ENCODE measurements around the gene S100PBP.
"Not testable (repeated sequence)": the region's sequence is repeated elsewhere in the genome, so short reads cannot be mapped to it uniquely, and the experiment has no call there.

S100PBP gene

GRCh38 chr1:32901823-32902534 is 84.5 kb downstream of the S100PBP start:
- DNase-seq = no peak

GRCh38 chr1:32902535-32902920 is 85.1 kb downstream of the S100PBP start:
- no peak for DNase-seq

- no peak for DNase-seq
These were observed 86.7 kb downstream of the S100PBP start for GRCh38 chr1:32903991-32904785.

GRCh38 chr1:32904797-32905196 is 87.3 kb downstream of the S100PBP start:
- DNase-seq = no peak

GRCh38 chr1:32905588-32905987 is 88.1 kb downstream of the S100PBP start:
- not testable (repeated sequence) for DNase-seq

GRCh38 chr1:32906654-32907053 is 89.2 kb downstream of the S100PBP start:
- no peak for DNase-seq

GRCh38 chr1:32907435-32907834 is 90.0 kb downstream of the S100PBP start:
- DNase-seq = no peak
